HepG2 (cell line): ENCODE measurements around the gene ABCB9. TPM values are rescaled to one million over a fixed set of nuclear protein-coding genes. Genes with fewer than 3 reads are reported as not detected.
A peak's percentile ranks its signal among the peaks of the same experiment; 100 is the strongest.

ENCODE experiments used
- ATAC-seq: fragments of 200-7000 bp; cut with Tn5 transposase; 3 replicates; pipeline ENCODE4 v1.9.1; 2020; ENCODE audit warnings: mild to moderate bottlenecking, moderate library complexity
- BruUV-seq: library from RNA; stranded (reverse); fragments of 400-500 nt; replicated peaks from 2 replicates; lab custom pipeline; 2021; lab: Mats Ljungman, UMichigan
- CTCF ChIA-PET: fragments of 300-600 bp; formaldehyde crosslinking; extraction: SDS; loops from one replicate; lab custom pipeline; 2021; ENCODE audit warnings: low total read pairs, inconsistent platforms, low intra/inter-chr PET ratio; lab: Yijun Ruan, JAX
- POLR2A ChIA-PET: fragments of 350-600 bp; sonication (Branson Sonifier 250); formaldehyde crosslinking; loops from one replicate; lab custom pipeline; 2020; ENCODE audit warnings: antibody characterized with exemption, inconsistent platforms; lab: Yijun Ruan, JAX
- DNase-seq: peaks from one replicate; pipeline ENCODE4 v3.0.0-alpha.2; 2015; ENCODE audit warnings: low spot score
- FAIRE-seq: peaks from 3 replicates; lab custom pipeline; 2011; peaks lifted over from hg19 to GRCh38; lab: Jason Lieb, UNC
- H2AFZ ChIP-seq: one replicate; pipeline ENCODE4 v1.6.1; 2011; ENCODE audit warnings: low read length, inconsistent platforms
- H3K27ac ChIP-seq: fragments of 300-600 bp; 3 replicates; pipeline ENCODE4 v1.8.0; 2011; ENCODE audit warnings: mixed run types, mild to moderate bottlenecking, mixed read lengths, low read length, inconsistent platforms; ENCODE audit not compliant: insufficient read depth; ENCODE audit errors: extremely low read length
- H3K27me3 ChIP-seq, 2 experiments: fragments of 200-600 bp in 1 of 2; 2 replicates in 1 of 2; 3 replicates in 1 of 2; pipeline versions ENCODE4 v1.6.0 to v1.8.0; 2011; ENCODE audit warnings: low read length in 2 of 2, mild to moderate bottlenecking in 2 of 2, moderate library complexity in 2 of 2, inconsistent platforms in 1 of 2; ENCODE audit not compliant: insufficient read depth in 2 of 2, control insufficient read depth in 1 of 2
- H3K36me3 ChIP-seq, 2 experiments: fragments of 200-600 bp in 1 of 2; replicated peaks in 1 of 2; 2 replicates in 1 of 2; 3 replicates in 1 of 2; pipeline versions ENCODE4 v1.5.1 to v1.8.0; 2011; ENCODE audit warnings: low read length in 2 of 2, inconsistent platforms in 1 of 2; ENCODE audit not compliant: insufficient read depth in 2 of 2, control insufficient read depth in 1 of 2
- H3K4me1 ChIP-seq: 2 replicates; pipeline ENCODE4 v1.5.1; 2012; ENCODE audit warnings: low read length, inconsistent platforms; ENCODE audit not compliant: insufficient read depth
- H3K4me2 ChIP-seq: 2 replicates; pipeline ENCODE4 v1.6.0; 2011; ENCODE audit warnings: low read depth, low read length, inconsistent platforms
- H3K4me3 ChIP-seq, 3 experiments: fragments of 200-600 bp in 1 of 3; sonication (generic), shearing (Covaris generic) in 1 of 3; replicated peaks in 1 of 3; 2 replicates each; pipeline ENCODE4 v1.5.1; 2011 to 2016; ENCODE audit warnings: low read length in 3 of 3, inconsistent platforms in 2 of 3, low read depth in 2 of 3, mild to moderate bottlenecking in 2 of 3, control low read depth in 1 of 3, mixed read lengths in 1 of 3; ENCODE audit not compliant: insufficient read depth in 1 of 3
- H3K79me2 ChIP-seq: one replicate; pipeline ENCODE4 v1.6.1; 2011; ENCODE audit warnings: low read length, inconsistent platforms; ENCODE audit not compliant: insufficient read depth
- H3K9ac ChIP-seq: 2 replicates; pipeline ENCODE4 v1.6.0; 2011; ENCODE audit warnings: mild to moderate bottlenecking, low read depth, low read length, inconsistent platforms; ENCODE audit not compliant: insufficient read depth
- H3K9me3 ChIP-seq: 2 replicates; pipeline ENCODE4 v1.5.1; 2012; ENCODE audit warnings: mild to moderate bottlenecking, low read length
- H4K20me1 ChIP-seq: 2 replicates; pipeline ENCODE4 v1.6.0; 2011; ENCODE audit warnings: inconsistent platforms, mild to moderate bottlenecking, low read length, moderate library complexity; ENCODE audit not compliant: insufficient read depth
- DMAP1 ChIP-seq: IDR thresholded peaks from 2 replicates; pipeline ENCODE4 v1.6.1; 2016
- DNMT3B ChIP-seq: conservative IDR thresholded peaks from 2 replicates; pipeline ENCODE4 v1.6.1; 2016; ENCODE audit warnings: missing biosample characterization, control low read depth
- FOXJ3 ChIP-seq: sonication (generic); formaldehyde crosslinking; IDR thresholded peaks from 2 replicates; pipeline ENCODE4 v1.4.0; 2020; ENCODE audit warnings: missing genetic modification reagents, mild to moderate bottlenecking, borderline replicate concordance
- FOXP1 ChIP-seq, 2 experiments: fragments of 450-650 bp in 1 of 2; IDR thresholded peaks; 2 replicates each; pipeline ENCODE4 v1.6.1; 2017 to 2018; ENCODE audit warnings: antibody characterized with exemption in 1 of 2
- KAT8 ChIP-seq: IDR thresholded peaks from 2 replicates; pipeline ENCODE4 v1.6.1; 2016; ENCODE audit warnings: missing genetic modification reagents, missing compliant biosample characterization
- MEIS2 ChIP-seq: sonication (generic); formaldehyde crosslinking; IDR thresholded peaks from 2 replicates; pipeline ENCODE4 v1.9.0; 2021; ENCODE audit warnings: mild to moderate bottlenecking, missing genetic modification reagents
- NCOA2 ChIP-seq: sonication (generic); formaldehyde crosslinking; IDR thresholded peaks from 2 replicates; pipeline ENCODE4 v1.8.0; 2022; ENCODE audit warnings: inconsistent platforms
- RBAK ChIP-seq: sonication (generic); formaldehyde crosslinking; IDR thresholded peaks from 2 replicates; pipeline ENCODE4 v1.5.1; 2020; ENCODE audit warnings: mild to moderate bottlenecking, missing genetic modification reagents
- SOX5 ChIP-seq: IDR thresholded peaks from 2 replicates; pipeline ENCODE4 v1.6.1; 2016; ENCODE audit warnings: borderline replicate concordance
- SOX6 ChIP-seq, 2 experiments: fragments of 450-650 bp in 1 of 2; sonication (generic) in 1 of 2; formaldehyde crosslinking in 1 of 2; IDR thresholded peaks; 2 replicates each; pipeline versions ENCODE4 v1.4.0 to v1.6.1; 2017 to 2020; ENCODE audit warnings: antibody characterized with exemption in 1 of 2, mild to moderate bottlenecking in 1 of 2, missing genetic modification reagents in 1 of 2
- SP1 ChIP-seq, 2 experiments: fragments of 450-650 bp in 1 of 2; sonication (generic) in 1 of 2; formaldehyde crosslinking in 1 of 2; IDR thresholded peaks; 2 replicates each; pipeline versions ENCODE4 v1.4.0 to v1.6.1; 2016 to 2020; ENCODE audit warnings: missing genetic modification reagents in 1 of 2
- ZBTB26 ChIP-seq: IDR thresholded peaks from 2 replicates; pipeline ENCODE4 v1.6.1; 2016; ENCODE audit warnings: missing compliant biosample characterization, missing genetic modification reagents, borderline replicate concordance
- ZFP36L1 ChIP-seq: sonication (generic); formaldehyde crosslinking; IDR thresholded peaks from 2 replicates; pipeline ENCODE4 v1.8.0; 2022; ENCODE audit warnings: mild to moderate bottlenecking, missing genetic modification reagents, moderate library complexity
- ZFX ChIP-seq: sonication (generic); formaldehyde crosslinking; IDR thresholded peaks from 2 replicates; pipeline ENCODE4 v1.4.0; 2020; ENCODE audit warnings: mild to moderate bottlenecking, low read depth, missing genetic modification reagents, moderate library complexity
- ZNF574 ChIP-seq: sonication (generic); formaldehyde crosslinking; IDR thresholded peaks from 2 replicates; pipeline ENCODE4 v1.4.0; 2020; ENCODE audit warnings: missing genetic modification reagents
- WGBS: methylation state at CpG from one replicate; pipeline ENCODE4 v1.1.6; 2017; ENCODE audit warnings: low lambda C conversion rate; 5-methylcytosine and 5-hydroxymethylcytosine counted together
- in situ Hi-C: cut with HindIII; loops from 2 replicates; pipeline ENCODE4 v1.10.0; 2017; ENCODE audit warnings: low pct_unique_long_range_greater_than_20kb; ENCODE audit not compliant: extremely low pct_ligation_motif_present
- intact Hi-C: fragments of 100-400 bp; cut with micrococcal nuclease; formaldehyde crosslinking; loops from one replicate; pipeline ENCODE4 v1.10.0; 2022; ENCODE audit not compliant: unreplicated experiment
- polyA plus RNA-seq, 8 experiments: library from polyadenylated mRNA; depleted of rRNA in 3 of 8; stranded (reverse) in 7 of 8; unstranded in 1 of 8; fragments of >200 nt; fragmentation: Illumina TruSeq in 4 of 8; extraction: Trizol in 4 of 8; gene quantifications; 2 replicates each; pipeline versions ENCODE4 v1.2.1 to v1.2.3, GENCODE V29; 2011 to 2016; ENCODE audit warnings: low read depth in 4 of 8, missing spikeins in 1 of 8, mixed read lengths in 1 of 8; ENCODE audit not compliant: insufficient read depth in 1 of 8
- total RNA-seq, 5 experiments: library from RNA; depleted of rRNA; stranded (reverse); fragments of >200 nt; fragmentation: Illumina TruSeq; extraction: Trizol; gene quantifications; 2 replicates each; pipeline ENCODE4 v1.2.3, GENCODE V29; 2016; ENCODE audit warnings: low read depth in 1 of 5
- TF ChIP-seq, protein P1 (sequence below): sonication (generic); formaldehyde crosslinking; IDR thresholded peaks from 2 replicates; pipeline ENCODE4 v1.4.0; 2020; ENCODE audit warnings: missing genetic modification reagents

ABCB9 gene
- total and polyA plus RNA-seq, 2 of the 13 experiments (the other 11 are each of a cell fraction or from before 2014, with no cell fraction given) = 5.1 to 6.0 TPM

- no peaks in the 10 kb centered on the region for H3K36me3 ChIP-seq
- no peak overlapping the region for H3K9ac ChIP-seq
- H3K27me3 ChIP-seq = no peaks in the 10 kb centered on the region
- no peak overlapping the region for H2AFZ ChIP-seq
- no peaks in the 10 kb centered on the region for H4K20me1 ChIP-seq
- WGBS = 22% methylated on average over 5 of the region's 9 CpGs
- ATAC-seq (peak; percentile 99), DNase-seq (peak; percentile 86), FAIRE-seq (peak; percentile 80)
- CTCF ChIA-PET = no interaction called here
- H3K27ac ChIP-seq = peak overlapping the region; percentile 35
- peak overlapping the region; percentile 69 for H3K4me2 ChIP-seq
- H3K4me1 ChIP-seq = peaks cover 19% of the 10 kb centered on the region
- H3K9me3 ChIP-seq = no peaks in the 10 kb centered on the region
- POLR2A ChIA-PET = interaction anchor here (1.6 kb wide), 1 partner anchor 25 kb away, joined by 4 read pairs; no protein-coding TSS in a partner anchor
- H3K4me3 ChIP-seq = peak overlapping the region in 1 of 3 experiments; percentile 23; a peak in 2 of 6 replicates
- no peaks in the 10 kb centered on the region for H3K79me2 ChIP-seq
- BruUV-seq = no TSS peak
- in situ Hi-C loops (no loop called here), intact Hi-C loops (no loop called here)
- no peak for TF ChIP-seq FOXP1 (IDR thresholded peaks at IDR 0.05)
- peak; percentile 19; the same call in 1 of the 2 replicates for TF ChIP-seq FOXP1 (CRISPR knock-in tag; IDR thresholded peaks at IDR 0.05)
- no peak for TF ChIP-seq SOX6 (IDR thresholded peaks at IDR 0.05)
- TF ChIP-seq SOX6 (CRISPR knock-in tag; IDR thresholded peaks at IDR 0.05) = peak; percentile 63
- 0 out of 2 replicates have a peak, but pooled peaks have one; percentile 21 for TF ChIP-seq ZFP36L1 (CRISPR knock-in tag)
- TF ChIP-seq NCOA2 (CRISPR knock-in tag) = peak; percentile 44
- TF ChIP-seq SOX5 (CRISPR knock-in tag) = peak; percentile 58
- 0 out of 2 replicates have a peak, but pooled peaks have one; percentile 28 for TF ChIP-seq DMAP1
- peak; percentile 81; the same call in 1 of the 2 replicates for TF ChIP-seq ZBTB26 (CRISPR knock-in tag)
- no peak for TF ChIP-seq RBAK (CRISPR knock-in tag)
- 0 out of 2 replicates have a peak, but pooled peaks have one; percentile 29 for TF ChIP-seq FOXJ3 (CRISPR knock-in tag)
- no peak for TF ChIP-seq SP1 (IDR thresholded peaks at IDR 0.05)
- no peak for TF ChIP-seq SP1 (CRISPR knock-in tag; IDR thresholded peaks at IDR 0.05)
- TF ChIP-seq MEIS2 (CRISPR knock-in tag) = peak; percentile 74; the same call in 1 of the 2 replicates
- TF ChIP-seq DNMT3B (CRISPR knock-in tag) = no peak
- TF ChIP-seq, protein P1, sequence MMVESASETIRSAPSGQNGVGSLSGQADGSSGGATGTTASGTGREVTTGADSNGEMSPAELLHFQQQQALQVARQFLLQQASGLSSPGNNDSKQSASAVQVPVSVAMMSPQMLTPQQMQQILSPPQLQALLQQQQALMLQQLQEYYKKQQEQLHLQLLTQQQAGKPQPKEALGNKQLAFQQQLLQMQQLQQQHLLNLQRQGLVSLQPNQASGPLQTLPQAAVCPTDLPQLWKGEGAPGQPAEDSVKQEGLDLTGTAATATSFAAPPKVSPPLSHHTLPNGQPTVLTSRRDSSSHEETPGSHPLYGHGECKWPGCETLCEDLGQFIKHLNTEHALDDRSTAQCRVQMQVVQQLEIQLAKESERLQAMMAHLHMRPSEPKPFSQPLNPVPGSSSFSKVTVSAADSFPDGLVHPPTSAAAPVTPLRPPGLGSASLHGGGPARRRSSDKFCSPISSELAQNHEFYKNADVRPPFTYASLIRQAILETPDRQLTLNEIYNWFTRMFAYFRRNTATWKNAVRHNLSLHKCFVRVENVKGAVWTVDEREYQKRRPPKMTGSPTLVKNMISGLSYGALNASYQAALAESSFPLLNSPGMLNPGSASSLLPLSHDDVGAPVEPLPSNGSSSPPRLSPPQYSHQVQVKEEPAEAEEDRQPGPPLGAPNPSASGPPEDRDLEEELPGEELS (CRISPR knock-in tag) = peak; percentile 29; the same call in 1 of the 2 replicates
- peak; percentile 50 for TF ChIP-seq ZNF574 (CRISPR knock-in tag)
- TF ChIP-seq KAT8 (CRISPR knock-in tag) = peak; percentile 43; the same call in 1 of the 2 replicates
- TF ChIP-seq ZFX (CRISPR knock-in tag) = peak; percentile 83
Measured at GRCh38 chr12:122917507-122918121, 48.6 kb downstream of the ABCB9 start.
